HEK293 (cell line): ENCODE data around the gene ADRA2C.

ENCODE experiments used
- CTCF ChIA-PET: fragments of 350-600 bp; formaldehyde crosslinking; extraction: SDS; loops from one replicate; lab custom pipeline; 2021; ENCODE audit warnings: antibody characterized with exemption; lab: Yijun Ruan, JAX
- POLR2A ChIA-PET: fragments of 300-600 bp; formaldehyde crosslinking; extraction: SDS; loops from one replicate; lab custom pipeline; 2020; ENCODE audit warnings: antibody characterized with exemption, inconsistent platforms; lab: Yijun Ruan, JAX
- H3K27ac ChIP-seq: fragments of 200-500 bp; sonication (Bioruptor generic); 2 replicates; pipeline ENCODE4 v1.5.1; 2014; ENCODE audit warnings: low read depth, low read length, control low read depth, inconsistent platforms; ENCODE audit errors: extremely low read depth
- H3K36me3 ChIP-seq, 2 experiments: fragments of 200-500 bp in 1 of 2; sonication (Bioruptor generic) in 1 of 2; 1 replicate in 1 of 2; 2 replicates in 1 of 2; pipeline ENCODE4 v1.5.1; 2014 to 2017; ENCODE audit warnings: inconsistent platforms in 2 of 2, low read length in 2 of 2; ENCODE audit not compliant: control insufficient read depth in 2 of 2, insufficient read depth in 1 of 2
- H3K4me1 ChIP-seq: fragments of 200-500 bp; sonication (Bioruptor generic); 2 replicates; pipeline ENCODE4 v1.5.1; 2014; ENCODE audit warnings: mild to moderate bottlenecking, low read length, inconsistent platforms; ENCODE audit not compliant: control insufficient read depth, insufficient read depth
- H3K4me3 ChIP-seq: 2 replicates; pipeline ENCODE4 v1.5.1; 2011; ENCODE audit warnings: low read depth, mild to moderate bottlenecking, control low read depth, low read length, moderate library complexity
- H3K9me3 ChIP-seq: fragments of 200-500 bp; sonication (Bioruptor generic); 2 replicates; pipeline ENCODE4 v1.5.1; 2014; ENCODE audit warnings: low read depth, low read length, inconsistent platforms; ENCODE audit not compliant: control insufficient read depth, insufficient read depth
- CTCF ChIP-seq: fragments of 450-650 bp; formaldehyde crosslinking; IDR thresholded peaks from 2 replicates; pipeline ENCODE4 v1.5.1; 2016; ENCODE audit warnings: missing biosample characterization, missing genetic modification characterization
- EGR2 ChIP-seq: fragments of 450-650 bp; formaldehyde crosslinking; IDR thresholded peaks from 2 replicates; pipeline ENCODE4 v1.5.1; 2016; ENCODE audit warnings: low read depth, missing biosample characterization, missing genetic modification characterization
- GLIS1 ChIP-seq: fragments of 450-650 bp; formaldehyde crosslinking; IDR thresholded peaks from 2 replicates; pipeline ENCODE4 v1.5.1; 2016; ENCODE audit warnings: missing biosample characterization, missing genetic modification characterization
- GLIS2 ChIP-seq: fragments of 450-650 bp; formaldehyde crosslinking; IDR thresholded peaks from 2 replicates; pipeline ENCODE4 v1.5.1; 2016; ENCODE audit warnings: missing biosample characterization, missing genetic modification characterization
- PATZ1 ChIP-seq: fragments of 450-650 bp; formaldehyde crosslinking; IDR thresholded peaks from 2 replicates; pipeline ENCODE4 v1.5.1; 2016; ENCODE audit warnings: missing biosample characterization, missing genetic modification characterization
- RBAK ChIP-seq: fragments of 450-650 bp; formaldehyde crosslinking; IDR thresholded peaks from 2 replicates; pipeline ENCODE4 v1.5.1; 2016; ENCODE audit warnings: missing biosample characterization, missing genetic modification characterization
- ZBTB26 ChIP-seq: fragments of 450-650 bp; formaldehyde crosslinking; optimal IDR thresholded peaks from 2 replicates; pipeline ENCODE3; 2016; ENCODE audit warnings: missing biosample characterization, mild to moderate bottlenecking, missing genetic modification characterization
- ZFHX2 ChIP-seq: fragments of 450-650 bp; formaldehyde crosslinking; conservative IDR thresholded peaks from 2 replicates; pipeline ENCODE4 v1.5.1; 2016; ENCODE audit warnings: missing biosample characterization, missing genetic modification characterization
- ZNF114 ChIP-seq: fragments of 450-650 bp; formaldehyde crosslinking; IDR thresholded peaks from 2 replicates; pipeline ENCODE4 v1.5.0; 2017; ENCODE audit warnings: missing biosample characterization, missing genetic modification characterization
- ZNF239 ChIP-seq: fragments of 450-650 bp; formaldehyde crosslinking; IDR thresholded peaks from 2 replicates; pipeline ENCODE4 v1.5.1; 2016; ENCODE audit warnings: missing biosample characterization, missing genetic modification characterization
- ZNF398 ChIP-seq: fragments of 450-650 bp; formaldehyde crosslinking; IDR thresholded peaks from 2 replicates; pipeline ENCODE4 v1.5.1; 2017; ENCODE audit warnings: missing biosample characterization, missing genetic modification characterization
- ZNF449 ChIP-seq: fragments of 450-650 bp; formaldehyde crosslinking; IDR thresholded peaks from 2 replicates; pipeline ENCODE4 v1.5.1; 2017; ENCODE audit warnings: missing biosample characterization, mild to moderate bottlenecking, missing genetic modification characterization, moderate library complexity
- ZNF555 ChIP-seq: fragments of 450-650 bp; formaldehyde crosslinking; conservative IDR thresholded peaks from 2 replicates; pipeline ENCODE4 v1.5.1; 2017; ENCODE audit warnings: missing biosample characterization, mild to moderate bottlenecking, missing genetic modification characterization, inconsistent platforms
- ZNF600 ChIP-seq: fragments of 450-650 bp; formaldehyde crosslinking; IDR thresholded peaks from 2 replicates; pipeline ENCODE4 v1.5.1; 2016; ENCODE audit warnings: missing biosample characterization, missing genetic modification characterization
- ZNF610 ChIP-seq: fragments of 450-650 bp; formaldehyde crosslinking; IDR thresholded peaks from 2 replicates; pipeline ENCODE4 v1.5.1; 2016; ENCODE audit warnings: missing biosample characterization, missing genetic modification characterization, borderline replicate concordance
- ZNF621 ChIP-seq: fragments of 450-650 bp; formaldehyde crosslinking; IDR thresholded peaks from 2 replicates; pipeline ENCODE4 v1.5.1; 2017; ENCODE audit warnings: missing biosample characterization, missing genetic modification characterization

ADRA2C gene

GRCh38 chr4:3783693-3784306, 17.6 kb downstream of the ADRA2C start:
- ChIA-PET POLR2A (interaction anchor here (1.4 kb wide), 1 partner anchor 15 kb away, joined by 3 read pairs; no protein-coding TSS in a partner anchor), CTCF (interaction anchor here (0.6 to 1.5 kb wide), 8 partner anchors 9 to 110 kb away, joined by 3 to 5 read pairs (median 4); no protein-coding TSS in a partner anchor)
- Histone ChIP-seq H3K36me3 (no peaks in the 10 kb centered on the region), H3K4me1 (no peaks in the 10 kb centered on the region), H3K4me3 (no peak overlapping the region), H3K27ac (no peak overlapping the region), H3K9me3 (no peaks in the 10 kb centered on the region)
- TF ChIP-seq ZFHX2 (tag by site-specific recombination): peak; percentile 66
- TF ChIP-seq RBAK (tag by site-specific recombination): no peak
- TF ChIP-seq EGR2: peak; percentile 54; the same call in 1 of the 2 replicates
- TF ChIP-seq ZNF610 (tag by site-specific recombination): no peak
- TF ChIP-seq ZNF621 (tag by site-specific recombination): no peak
- TF ChIP-seq ZNF600 (tag by site-specific recombination): 0 out of 2 replicates have a peak, but pooled peaks have one; percentile 16

- H3K36me3 ChIP-seq: no peaks in the 10 kb centered on the region
- H3K9me3 ChIP-seq: no peaks in the 10 kb centered on the region
- no peaks in the 10 kb centered on the region for H3K4me1 ChIP-seq
- no peak overlapping the region for H3K27ac ChIP-seq
- CTCF ChIA-PET: interaction anchor here (0.6 to 1.2 kb wide), 8 partner anchors 8 to 304 kb away, joined by 3 to 6 read pairs (median 4); no protein-coding TSS in a partner anchor
- TF ChIP-seq ZNF555 (tag by site-specific recombination): no peak
- TF ChIP-seq ZBTB26 (tag by site-specific recombination): no peak
- TF ChIP-seq GLIS1 (tag by site-specific recombination): peak; percentile 89
- TF ChIP-seq ZNF449 (tag by site-specific recombination): 0 out of 2 replicates have a peak, but pooled peaks have one; percentile 60
- TF ChIP-seq PATZ1 (tag by site-specific recombination): 0 out of 2 replicates have a peak, but pooled peaks have one; percentile 13
- no peak for TF ChIP-seq ZNF398
- peak; percentile 19; the same call in 1 of the 2 replicates for TF ChIP-seq GLIS2 (tag by site-specific recombination)
- no peak for TF ChIP-seq CTCF (tag by site-specific recombination)
- no peak for TF ChIP-seq ZNF239 (tag by site-specific recombination)
- no peak for TF ChIP-seq ZNF114 (tag by site-specific recombination)
- TF ChIP-seq, all 188 proteins: peak for 4
- no peak overlapping the region for H3K4me3 ChIP-seq
- POLR2A ChIA-PET: interaction anchor here (1.4 kb wide), 1 partner anchor 16 kb away, joined by 3 read pairs; no protein-coding TSS in a partner anchor
Measured at GRCh38 chr4:3784454-3785291, 18.5 kb downstream of the ADRA2C start.
